GM06990 (cell line): Measurements from ENCODE around the gene GNG7.

Experiments used
- DNase-seq: peaks from one replicate; pipeline ENCODE4 v3.0.0-alpha.2; 2011; ENCODE audit not compliant: insufficient read length; ENCODE audit errors: extremely low read depth
- H3K27me3 ChIP-seq: replicated peaks from 2 replicates; pipeline ENCODE4 v1.6.0; 2011; ENCODE audit warnings: low read length; ENCODE audit not compliant: control insufficient read depth, insufficient read depth
- H3K36me3 ChIP-seq: 2 replicates; pipeline ENCODE4 v1.5.1; 2011; ENCODE audit warnings: low read length; ENCODE audit not compliant: control insufficient read depth, insufficient read depth
- H3K4me3 ChIP-seq: replicated peaks from 2 replicates; pipeline ENCODE4 v1.5.1; 2011; ENCODE audit warnings: low read depth, mild to moderate bottlenecking, control low read depth, low read length
- CTCF ChIP-seq: IDR thresholded peaks from 2 replicates; pipeline ENCODE4 v1.5.1; 2011; ENCODE audit warnings: low read length, control low read depth, mild to moderate bottlenecking, inconsistent platforms; ENCODE audit not compliant: insufficient read depth, poor library complexity, severe bottlenecking

GNG7 gene

GRCh38 chr19:2554856-2555255 lies 147.6 kb downstream of the GNG7 start:
- no peak for TF ChIP-seq CTCF
- DNase-seq = no peak
- H3K4me3 ChIP-seq = no peak overlapping the region

GRCh38 chr19:2553510-2553909 lies 149.0 kb downstream of the GNG7 start:
- no peak for TF ChIP-seq CTCF

More at GRCh38 chr19:2554856-2555255, 147.6 kb downstream of the GNG7 start:
- Histone ChIP-seq H3K27me3 (no peaks in the 10 kb centered on the region), H3K36me3 (no peaks in the 10 kb centered on the region)

GRCh38 chr19:2552859-2553258 lies 149.6 kb downstream of the GNG7 start:
- Histone ChIP-seq H3K36me3 (no peaks in the 10 kb centered on the region), H3K4me3 (no peak overlapping the region; the same call in 1 of the 2 replicates), H3K27me3 (no peaks in the 10 kb centered on the region)
- peak; percentile 56 for DNase-seq
- TF ChIP-seq CTCF = no peak

More at GRCh38 chr19:2553510-2553909, 149.0 kb downstream of the GNG7 start:
- Histone ChIP-seq H3K27me3 (no peaks in the 10 kb centered on the region), H3K4me3 (no peak overlapping the region), H3K36me3 (no peaks in the 10 kb centered on the region)
- no peak for DNase-seq

GRCh38 chr19:2551864-2552185 lies 150.7 kb downstream of the GNG7 start:
- H3K36me3 ChIP-seq = no peaks in the 10 kb centered on the region
- TF ChIP-seq CTCF = no peak
- no peak for DNase-seq
- H3K4me3 ChIP-seq = no peak overlapping the region
- H3K27me3 ChIP-seq = no peaks in the 10 kb centered on the region

- Histone ChIP-seq H3K27me3 (no peaks in the 10 kb centered on the region), H3K4me3 (no peak overlapping the region), H3K36me3 (no peaks in the 10 kb centered on the region)
- TF ChIP-seq CTCF = no peak
- no peak for DNase-seq
Measured at GRCh38 chr19:2551172-2551863, 151.2 kb downstream of the GNG7 start.

GRCh38 chr19:2550431-2551171 lies 151.9 kb downstream of the GNG7 start:
- Histone ChIP-seq H3K4me3 (no peak overlapping the region), H3K36me3 (no peaks in the 10 kb centered on the region), H3K27me3 (no peaks in the 10 kb centered on the region)
- no peak for TF ChIP-seq CTCF
- DNase-seq = no peak
